HL-60 (cell line): ENCODE measurements around the gene NRN1L.

Experiments
- CTCF ChIP-seq: IDR thresholded peaks from one replicate; pipeline ENCODE4 v1.5.1; 2011; ENCODE audit warnings: low read length, control low read depth, inconsistent platforms; ENCODE audit not compliant: insufficient read depth
- POLR2AphosphoS5 ChIP-seq: IDR thresholded peaks from 2 replicates; pipeline ENCODE4 v1.6.1; 2012; ENCODE audit warnings: low read depth
- REST ChIP-seq: IDR thresholded peaks from 2 replicates; pipeline ENCODE4 v1.6.1; 2012; ENCODE audit warnings: low read depth; ENCODE audit not compliant: insufficient replicate concordance

- TF ChIP-seq CTCF (no peak), POLR2AphosphoS5 (no peak; the same call in 1 of the 2 replicates), REST (no peak)
Observed at GRCh38 chr16:67934306-67935100, 49.8 kb downstream of the NRN1L start.
